Measurements from ENCODE around the gene SUN5.
"Not testable (repeated sequence)": the region's sequence is repeated elsewhere in the genome, so short reads cannot be mapped to it uniquely, and the experiment has no call there.

SUN5 gene

GRCh38 chr20:32963176-32963575 lies 41.1 kb downstream of the SUN5 start:
- DNase-seq (ENCODE audit: low spot score): no peak

- not testable (repeated sequence) for DNase-seq (ENCODE audit: low spot score)
Observed at GRCh38 chr20:32962646-32963045, 41.6 kb downstream of the SUN5 start.

GRCh38 chr20:32962053-32962452 lies 42.2 kb downstream of the SUN5 start:
- DNase-seq (ENCODE audit: low spot score): no peak

GRCh38 chr20:32960849-32961731 lies 43.1 kb downstream of the SUN5 start:
- no peak for DNase-seq (ENCODE audit: low spot score)

GRCh38 chr20:32960222-32960518 lies 44.1 kb downstream of the SUN5 start:
- DNase-seq (ENCODE audit: low spot score): no peak

GRCh38 chr20:32959351-32960221 lies 44.6 kb downstream of the SUN5 start:
- DNase-seq (ENCODE audit: low spot score): no peak

- DNase-seq (ENCODE audit: low spot score): no peak
Observed at GRCh38 chr20:32958574-32958973, 45.7 kb downstream of the SUN5 start.

GRCh38 chr20:32957459-32957858 lies 46.8 kb downstream of the SUN5 start:
- DNase-seq (ENCODE audit: low spot score): no peak

- not testable (repeated sequence) for DNase-seq (ENCODE audit: low spot score)
Observed at GRCh38 chr20:32950539-32950938, 53.7 kb downstream of the SUN5 start.

GRCh38 chr20:32946629-32947028 lies 57.6 kb downstream of the SUN5 start:
- DNase-seq (ENCODE audit: low spot score): no peak

- no peak for DNase-seq (ENCODE audit: low spot score)
Observed at GRCh38 chr20:32945710-32946221, 58.5 kb downstream of the SUN5 start.

- no peak for DNase-seq (ENCODE audit: low spot score)
Observed at GRCh38 chr20:32943490-32944052, 60.7 kb downstream of the SUN5 start.

GRCh38 chr20:32941155-32941885 lies 62.9 kb downstream of the SUN5 start:
- DNase-seq (ENCODE audit: low spot score): no peak

GRCh38 chr20:32934580-32934979 lies 69.7 kb downstream of the SUN5 start:
- no peak for DNase-seq (ENCODE audit: low spot score)
